Lower leg skin (tissue), 4 donors: ENCODE data around the gene LYZL1. TPM values are rescaled to one million over a fixed set of nuclear protein-coding genes. Genes with fewer than 3 reads are reported as not detected.
"Not testable (repeated sequence)": the region's sequence is repeated elsewhere in the genome, so short reads cannot be mapped to it uniquely, and the experiment has no call there.

Source experiments
- DNase-seq, 2 donors: peaks; one replicate each; pipeline ENCODE4 v3.0.0-alpha.2; 2019; ENCODE audit warnings: low spot score in 2 of 2
- H3K4me3 ChIP-seq: fragments of 200-600 bp; sonication (generic); 2 replicates; pipeline ENCODE4 v1.5.1; 2017; ENCODE audit warnings: mild to moderate bottlenecking, low read depth; ENCODE audit not compliant: poor library complexity, severe bottlenecking
- POLR2A ChIP-seq, 2 donors: fragments of 450-650 bp; IDR thresholded peaks; one replicate each; pipeline ENCODE4 v1.6.1; 2016 to 2017; ENCODE audit warnings: antibody characterized with exemption in 2 of 2, mild to moderate bottlenecking in 1 of 2, moderate library complexity in 1 of 2
- WGBS, 2 donors: methylation state at CpG; one replicate each; pipeline ENCODE4 v1.1.5; 2018; 5-methylcytosine and 5-hydroxymethylcytosine counted together
- intact Hi-C: fragments of 100-400 bp; cut with DNase I; formaldehyde crosslinking; loops from one replicate; pipeline ENCODE4 v1.15.0; 2023; ENCODE audit warnings: low total_unique reads
- total RNA-seq, 4 donors: library from RNA; depleted of rRNA; stranded (reverse); fragments of >200 nt; gene quantifications; one replicate each; pipeline ENCODE4 v1.1.0, GENCODE V29; 2016
- TF ChIP-seq, protein P1 (sequence below), 3 donors: fragments of 450-650 bp; IDR thresholded peaks; one replicate each; pipeline ENCODE4 v1.5.1; 2016; ENCODE audit warnings: antibody characterized with exemption in 3 of 3, mild to moderate bottlenecking in 3 of 3, moderate library complexity in 2 of 3

The LYZL1 gene
- total RNA-seq, 4 donors from 2014 or later = not detected

DNA sequence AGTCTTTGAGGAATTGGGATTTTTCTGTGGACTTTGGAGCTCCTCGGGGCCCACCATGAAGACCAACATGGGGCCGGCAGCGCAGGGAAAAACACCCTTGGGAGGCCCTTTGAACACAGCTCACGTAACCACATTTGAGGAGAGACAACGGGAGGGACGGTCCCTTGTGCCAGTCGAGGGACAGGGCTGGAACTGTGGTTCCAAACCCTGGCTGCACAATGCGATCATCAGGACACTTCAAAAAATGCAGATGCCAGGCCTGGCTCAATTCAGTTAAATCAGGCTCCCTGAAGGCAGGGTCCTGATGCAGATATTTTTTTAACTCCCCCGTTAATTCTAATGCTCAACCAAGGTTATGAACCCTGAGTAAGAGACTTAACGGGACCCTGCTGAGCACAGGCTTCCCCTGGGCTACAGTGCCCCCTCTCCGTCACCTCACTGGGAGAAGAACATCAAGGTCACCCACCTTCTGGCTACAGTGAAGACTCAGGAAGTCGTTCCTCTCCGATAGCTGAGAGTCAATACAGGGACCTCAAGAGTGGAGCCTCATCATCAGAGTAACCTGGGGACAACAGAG is 30.4 kb downstream of the LYZL1 start:
- WGBS, 2 donors = 67 to 72% methylated on average over 13 of the region's 13 CpGs
- no peak for DNase-seq
- no peak overlapping the region for H3K4me3 ChIP-seq
- TF ChIP-seq, protein P1, sequence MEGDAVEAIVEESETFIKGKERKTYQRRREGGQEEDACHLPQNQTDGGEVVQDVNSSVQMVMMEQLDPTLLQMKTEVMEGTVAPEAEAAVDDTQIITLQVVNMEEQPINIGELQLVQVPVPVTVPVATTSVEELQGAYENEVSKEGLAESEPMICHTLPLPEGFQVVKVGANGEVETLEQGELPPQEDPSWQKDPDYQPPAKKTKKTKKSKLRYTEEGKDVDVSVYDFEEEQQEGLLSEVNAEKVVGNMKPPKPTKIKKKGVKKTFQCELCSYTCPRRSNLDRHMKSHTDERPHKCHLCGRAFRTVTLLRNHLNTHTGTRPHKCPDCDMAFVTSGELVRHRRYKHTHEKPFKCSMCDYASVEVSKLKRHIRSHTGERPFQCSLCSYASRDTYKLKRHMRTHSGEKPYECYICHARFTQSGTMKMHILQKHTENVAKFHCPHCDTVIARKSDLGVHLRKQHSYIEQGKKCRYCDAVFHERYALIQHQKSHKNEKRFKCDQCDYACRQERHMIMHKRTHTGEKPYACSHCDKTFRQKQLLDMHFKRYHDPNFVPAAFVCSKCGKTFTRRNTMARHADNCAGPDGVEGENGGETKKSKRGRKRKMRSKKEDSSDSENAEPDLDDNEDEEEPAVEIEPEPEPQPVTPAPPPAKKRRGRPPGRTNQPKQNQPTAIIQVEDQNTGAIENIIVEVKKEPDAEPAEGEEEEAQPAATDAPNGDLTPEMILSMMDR (IDR thresholded peaks at IDR 0.05) = no peak
- no peak for TF ChIP-seq POLR2A (IDR thresholded peaks at IDR 0.05)
- intact Hi-C loops = no loop called here

DNA sequence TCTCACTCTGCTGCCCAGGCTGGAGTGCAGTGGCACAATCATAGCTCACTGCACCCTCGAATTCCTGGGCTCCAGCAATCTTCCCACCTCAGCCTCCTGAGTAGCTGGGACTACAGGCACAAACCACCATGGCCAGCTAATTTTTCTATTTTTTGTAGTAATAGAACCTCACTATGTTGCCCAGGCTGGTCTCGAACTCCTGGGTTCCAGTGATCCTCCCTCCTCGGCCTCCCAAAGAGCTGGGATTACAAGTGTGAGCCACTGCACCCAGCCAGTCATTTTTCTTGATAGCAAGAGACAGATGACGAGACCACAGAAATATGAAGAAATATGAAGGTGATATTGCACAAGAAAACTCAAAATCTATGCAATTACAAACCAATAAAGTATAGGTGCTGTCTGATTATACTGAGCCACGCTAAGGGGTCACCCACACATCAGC is 31.8 kb downstream of the LYZL1 start:
- intact Hi-C loops, H3K4me3 ChIP-seq, DNase-seq: not testable (repeated sequence)
- 89 to 90% methylated on average over 5 of the region's 5 CpGs for WGBS, 2 donors

DNA sequence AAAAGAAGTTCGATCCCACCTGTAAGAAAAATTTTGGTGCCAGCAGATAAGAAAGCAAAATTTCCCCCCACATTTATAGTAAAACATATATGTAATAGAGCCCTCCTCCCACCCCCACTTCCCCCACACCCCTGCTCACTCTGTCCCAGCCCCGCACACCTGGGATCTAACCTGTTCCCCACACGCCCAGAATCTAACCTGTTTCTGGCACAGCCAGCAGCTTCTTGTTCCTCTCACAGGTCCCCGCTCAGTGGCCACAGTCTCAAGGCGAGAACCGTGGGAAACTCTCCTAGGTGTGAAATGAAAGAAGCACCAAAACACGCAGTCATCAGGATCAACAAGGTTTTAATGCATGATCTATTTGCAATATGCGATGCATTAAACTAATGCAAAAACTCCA is 32.8 kb downstream of the LYZL1 start:
- intact Hi-C loops = no loop called here
- TF ChIP-seq, protein P1 (IDR thresholded peaks at IDR 0.05) = no peak
- no peak for TF ChIP-seq POLR2A (IDR thresholded peaks at IDR 0.05)
- WGBS, 2 donors = 68 to 83% methylated on average over 8 of the region's 8 CpGs
- no peak overlapping the region for H3K4me3 ChIP-seq
- no peak for DNase-seq

DNA sequence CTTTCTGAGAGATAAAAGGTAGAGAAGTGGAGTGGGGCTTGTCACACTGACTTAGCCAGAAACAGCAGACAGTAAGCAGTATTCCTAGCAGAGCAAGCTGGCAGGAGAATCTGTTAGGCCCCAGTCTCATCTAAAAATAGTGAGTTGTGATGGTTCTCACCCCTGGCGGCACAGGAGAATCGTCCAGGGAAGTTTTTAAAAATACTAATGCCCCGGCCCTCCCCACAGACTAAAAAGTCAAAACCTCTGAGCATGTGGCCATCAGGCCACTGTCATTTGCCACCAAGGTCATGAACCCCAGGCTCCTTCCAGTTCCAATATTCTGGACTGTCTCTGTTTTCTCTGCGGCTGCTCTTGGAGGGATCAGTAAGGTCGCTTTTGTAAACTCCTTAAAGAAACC is 34.0 kb downstream of the LYZL1 start:
- 85 to 87% methylated on average over 5 of the region's 5 CpGs for WGBS, 2 donors
- DNase-seq = no peak
- H3K4me3 ChIP-seq = no peak overlapping the region
- intact Hi-C loops = no loop called here
- TF ChIP-seq, protein P1 (IDR thresholded peaks at IDR 0.05) = no peak
- no peak for TF ChIP-seq POLR2A (IDR thresholded peaks at IDR 0.05)

DNA sequence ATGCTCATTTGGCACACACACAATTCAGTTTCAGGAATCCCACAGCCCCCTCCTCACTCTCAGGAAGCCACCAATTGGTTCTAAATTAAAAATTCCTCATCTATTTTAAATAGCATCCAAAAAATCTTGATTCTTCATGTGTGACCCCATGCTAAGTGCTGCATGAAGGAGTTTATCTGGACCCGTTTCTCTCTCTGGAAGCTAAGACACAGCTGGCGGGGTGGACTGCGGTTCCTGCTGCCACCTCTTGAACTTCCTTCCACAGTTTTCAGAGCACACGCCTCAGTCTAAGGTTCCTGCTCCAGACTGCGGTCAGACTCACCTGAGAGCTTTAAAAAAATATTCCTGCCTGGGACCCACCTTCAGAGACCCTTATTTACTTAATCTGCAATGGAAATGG is 34.5 kb downstream of the LYZL1 start:
- WGBS, 2 donors = 76 to 82% methylated on average over 5 of the region's 5 CpGs
- TF ChIP-seq, protein P1 (IDR thresholded peaks at IDR 0.05) = no peak
- TF ChIP-seq POLR2A (IDR thresholded peaks at IDR 0.05) = no peak
- no peak for DNase-seq
- intact Hi-C loops = no loop called here
- no peak overlapping the region for H3K4me3 ChIP-seq

DNA sequence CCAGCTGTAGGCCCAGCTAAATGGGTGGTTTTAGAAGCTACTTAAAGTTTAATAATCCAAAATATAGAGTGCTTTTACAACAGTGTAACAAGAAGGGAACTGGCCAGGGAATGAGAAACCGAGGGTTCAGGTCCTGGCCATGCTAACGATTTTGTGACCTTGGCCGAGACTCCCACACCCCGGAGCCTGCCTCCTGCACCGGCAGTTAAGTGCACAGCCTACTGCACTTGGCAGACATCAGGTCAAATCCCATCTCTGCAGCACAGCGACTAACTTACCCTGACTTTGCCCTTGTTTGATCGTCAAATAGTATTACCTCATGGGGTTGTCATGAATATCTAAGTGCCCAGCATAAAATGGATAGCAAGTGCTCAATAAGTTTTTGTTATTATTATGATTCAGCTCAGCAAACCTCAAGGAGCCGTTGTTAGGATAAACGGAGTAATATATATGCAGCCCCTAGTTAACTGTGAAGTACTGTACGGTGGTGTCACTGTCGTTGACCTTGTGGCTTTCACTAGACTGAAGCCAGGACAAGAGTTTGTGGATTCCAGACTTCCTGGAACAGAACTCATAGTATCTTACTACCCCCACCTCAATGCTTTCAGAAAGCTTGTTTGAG is 35.5 kb downstream of the LYZL1 start:
- TF ChIP-seq, protein P1 (IDR thresholded peaks at IDR 0.05) = no peak
- no peak for TF ChIP-seq POLR2A (IDR thresholded peaks at IDR 0.05)
- no peak overlapping the region for H3K4me3 ChIP-seq
- DNase-seq = no peak
- intact Hi-C loops = no loop called here
- WGBS, 2 donors = 92% methylated on average over 11 of the region's 11 CpGs
